Measurements from ENCODE around the gene ABCA6. TPM values are rescaled to one million over a fixed set of nuclear protein-coding genes. Genes with fewer than 3 reads are reported as not detected.

Gene ABCA6
- total RNA-seq, 2 donors from 2014 or later: 20.8 to 35.9 TPM

- TF ChIP-seq POLR2A (IDR thresholded peaks at IDR 0.05): no peak
- TF ChIP-seq CTCF (IDR thresholded peaks at IDR 0.05): no peak
- no peaks in the 10 kb centered on the region for H3K36me3 ChIP-seq (replicated peaks in 1 of 2; ENCODE audit: insufficient read depth in 1 of 2, low read depth in 2 of 2)
- no peaks in the 10 kb centered on the region for H3K27me3 ChIP-seq
- DNase-seq (no peak), ATAC-seq (no peak)
- no peaks in the 10 kb centered on the region for H3K9me3 ChIP-seq
- H3K27ac ChIP-seq: no peak overlapping the region
- peaks cover 4% of the 10 kb centered on the region for H3K4me1 ChIP-seq
- H3K4me3 ChIP-seq: no peak overlapping the region
- WGBS, 2 donors: 81 to 86% methylated on average over 1 of the region's 1 CpG
- intact Hi-C loops (cut with DNase I): no loop called here
Observed at GRCh38 chr17:69057280-69057679, 84.4 kb downstream of the ABCA6 start.

DNA sequence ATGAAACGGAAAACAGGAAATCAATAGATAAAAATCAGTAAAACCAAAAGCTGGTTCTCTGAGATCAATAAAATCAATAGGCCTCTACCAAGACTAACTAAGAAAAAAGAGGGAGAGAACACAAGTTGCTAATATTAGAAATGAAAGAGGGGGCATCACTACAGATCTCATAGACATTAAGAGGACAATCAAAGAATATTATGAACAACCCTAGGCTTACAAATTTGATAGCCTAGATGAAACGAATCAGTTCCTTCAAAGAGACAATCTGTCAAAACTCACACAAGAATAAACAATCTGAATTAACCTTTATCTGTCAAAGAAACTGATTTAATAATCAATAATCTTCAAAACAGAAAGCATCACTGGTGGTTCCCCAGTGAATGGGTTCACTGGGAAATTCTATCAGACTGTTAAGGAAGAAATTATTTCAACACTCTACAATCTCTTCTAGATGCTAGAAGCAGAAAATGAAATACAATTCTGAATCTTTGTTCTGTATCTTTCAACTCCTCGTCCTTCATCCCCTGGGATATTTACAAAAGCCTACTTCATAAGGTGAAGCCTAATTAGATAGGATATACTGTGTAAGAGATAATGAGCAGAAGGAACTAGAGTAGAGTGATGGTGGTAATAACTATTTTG is 85.4 kb downstream of the ABCA6 start:
- DNase-seq (no peak), ATAC-seq (no peak)
- Histone ChIP-seq H3K27ac (no peak overlapping the region), H3K4me3 (no peak overlapping the region), H3K9me3 (no peaks in the 10 kb centered on the region), H3K4me1 (peaks cover 14% of the 10 kb centered on the region), H3K27me3 (no peaks in the 10 kb centered on the region), H3K36me3 (replicated peaks in 1 of 2; ENCODE audit: insufficient read depth in 1 of 2, low read depth in 2 of 2) (no peaks in the 10 kb centered on the region)
- TF ChIP-seq POLR2A (IDR thresholded peaks at IDR 0.05): no peak
- no peak for TF ChIP-seq CTCF (IDR thresholded peaks at IDR 0.05)
- WGBS, 2 donors: 78 to 79% methylated on average over 3 of the region's 3 CpGs
- intact Hi-C loops (cut with DNase I): no loop called here

- DNase-seq: no peak
- H3K36me3 ChIP-seq (replicated peaks in 1 of 2; ENCODE audit: insufficient read depth in 1 of 2, low read depth in 2 of 2): no peaks in the 10 kb centered on the region
- H3K27me3 ChIP-seq: no peaks in the 10 kb centered on the region
- H3K9me3 ChIP-seq: no peaks in the 10 kb centered on the region
- intact Hi-C loops (cut with DNase I): no loop called here
- H3K27ac ChIP-seq: no peak overlapping the region
- no peak for TF ChIP-seq POLR2A (IDR thresholded peaks at IDR 0.05)
- TF ChIP-seq CTCF (IDR thresholded peaks at IDR 0.05): no peak
- ATAC-seq: no peak
- WGBS, 2 donors: 89 to 96% methylated on average over 2 of the region's 2 CpGs
- H3K4me1 ChIP-seq: peaks cover 24% of the 10 kb centered on the region
- H3K4me3 ChIP-seq: no peak overlapping the region
Observed at GRCh38 chr17:69055334-69055733, 86.4 kb downstream of the ABCA6 start.

DNA sequence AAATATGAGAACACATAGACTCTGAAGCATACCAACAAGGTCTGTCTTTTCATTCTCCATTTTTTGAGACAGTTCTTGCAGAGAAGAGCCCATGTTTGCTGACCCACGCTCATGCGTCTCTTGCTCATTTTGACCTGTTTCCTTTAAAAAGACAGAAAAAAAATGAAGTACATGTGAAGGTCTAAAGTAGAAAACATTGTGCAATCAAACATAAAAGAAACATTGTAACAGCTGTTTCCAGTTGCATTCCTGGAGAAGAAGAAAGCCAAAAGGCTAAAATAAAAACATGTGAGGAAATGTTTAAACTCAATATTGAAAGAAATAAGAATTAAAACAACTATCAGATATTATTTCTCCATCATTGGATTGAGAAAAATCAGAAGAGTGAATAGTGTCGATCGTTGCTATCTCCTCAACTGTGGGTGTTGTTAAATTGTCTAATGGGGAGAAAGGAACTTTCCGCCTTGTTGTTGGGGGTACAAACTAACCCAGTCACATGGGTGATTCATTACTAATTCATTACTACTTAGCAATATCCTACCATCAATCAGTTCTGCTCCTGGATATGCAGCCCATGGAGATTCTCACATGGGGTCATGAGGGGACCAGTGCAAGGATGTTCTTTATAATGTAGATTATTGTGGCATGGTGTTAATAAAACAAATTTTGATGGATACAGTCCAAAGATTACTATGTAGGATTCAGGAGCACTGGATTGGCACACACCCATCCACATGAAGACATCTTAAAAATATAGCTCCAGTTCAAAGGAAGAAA is 90.5 kb downstream of the ABCA6 start:
- Histone ChIP-seq H3K27ac (peak overlapping the region in 1 of 4 donors; percentile 20), H3K9me3 (no peaks in the 10 kb centered on the region), H3K36me3 (replicated peaks in 1 of 2; ENCODE audit: insufficient read depth in 1 of 2, low read depth in 2 of 2) (no peaks in the 10 kb centered on the region), H3K4me3 (no peak overlapping the region), H3K27me3 (no peaks in the 10 kb centered on the region), H3K4me1 (peaks cover 50% of the 10 kb centered on the region)
- no peak for DNase-seq
- TF ChIP-seq POLR2A (IDR thresholded peaks at IDR 0.05): no peak
- TF ChIP-seq CTCF (IDR thresholded peaks at IDR 0.05): no peak
- WGBS, 2 donors: 70 to 76% methylated on average over 5 of the region's 5 CpGs
- no peak for ATAC-seq
- intact Hi-C loops (cut with DNase I): no loop called here
